RWPE2 (cell line): ENCODE measurements around the gene DLG2.

Experiments used
- ATAC-seq: fragments of 200-7000 bp; cut with Tn5 transposase; 3 replicates; pipeline ENCODE4 v1.9.1; 2021; ENCODE audit warnings: low read depth
- DNase-seq: peaks from one replicate; pipeline ENCODE4 v3.0.0-alpha.2; 2020; ENCODE audit warnings: low spot score
- H3K27ac ChIP-seq: fragments of 450-650 bp; 2 replicates; pipeline ENCODE4 v1.5.1; 2017; ENCODE audit warnings: mild to moderate bottlenecking; ENCODE audit not compliant: poor library complexity, severe bottlenecking
- H3K27me3 ChIP-seq: fragments of 250-450 bp; sonication (Bioruptor Pico); 2 replicates; pipeline ENCODE4 v1.5.1; 2021; ENCODE audit warnings: mild to moderate bottlenecking, moderate library complexity; ENCODE audit not compliant: insufficient read depth, poor library complexity, severe bottlenecking
- H3K36me3 ChIP-seq: fragments of 250-450 bp; sonication (Bioruptor Pico); 2 replicates; pipeline ENCODE4 v1.5.1; 2020; ENCODE audit warnings: low read depth, mild to moderate bottlenecking, moderate library complexity
- H3K4me1 ChIP-seq: fragments of 250-450 bp; sonication (Bioruptor Pico); 2 replicates; pipeline ENCODE4 v1.5.1; 2021; ENCODE audit warnings: mild to moderate bottlenecking, moderate library complexity; ENCODE audit not compliant: insufficient read depth, poor library complexity, severe bottlenecking
- H3K4me3 ChIP-seq: fragments of 250-450 bp; sonication (Bioruptor Pico); 2 replicates; pipeline ENCODE4 v1.5.1; 2021; ENCODE audit warnings: mild to moderate bottlenecking, moderate library complexity; ENCODE audit not compliant: severe bottlenecking
- H3K9me3 ChIP-seq: fragments of 250-450 bp; sonication (Bioruptor Pico); 2 replicates; pipeline ENCODE4 v1.5.1; 2021; ENCODE audit warnings: mild to moderate bottlenecking, moderate library complexity; ENCODE audit not compliant: severe bottlenecking
- CTCF ChIP-seq: fragments of 450-650 bp; IDR thresholded peaks from one replicate; pipeline ENCODE4 v1.5.1; 2017; ENCODE audit warnings: mild to moderate bottlenecking, moderate library complexity; ENCODE audit not compliant: poor library complexity, severe bottlenecking

Gene DLG2

GRCh38 chr11:83816572-83817187, 1810.5 kb downstream of the DLG2 start:
- Histone ChIP-seq H3K4me1 (no peaks in the 10 kb centered on the region), H3K27ac (no peak overlapping the region), H3K9me3 (no peaks in the 10 kb centered on the region), H3K27me3 (no peaks in the 10 kb centered on the region), H3K4me3 (no peak overlapping the region), H3K36me3 (no peaks in the 10 kb centered on the region)
- peak; percentile 82 for TF ChIP-seq CTCF
- no peak for DNase-seq
- ATAC-seq, result no peak

- Histone ChIP-seq H3K4me1 (no peaks in the 10 kb centered on the region), H3K27me3 (peaks cover 3% of the 10 kb centered on the region), H3K27ac (no peak overlapping the region), H3K36me3 (no peaks in the 10 kb centered on the region), H3K4me3 (no peak overlapping the region), H3K9me3 (no peaks in the 10 kb centered on the region)
- DNase-seq (no peak), ATAC-seq (peak; percentile 58)
- TF ChIP-seq CTCF, result no peak
Observed at GRCh38 chr11:83815736-83816135, 1811.4 kb downstream of the DLG2 start.

GRCh38 chr11:83813296-83813695, 1813.8 kb downstream of the DLG2 start:
- DNase-seq (no peak), ATAC-seq (no peak)
- Histone ChIP-seq H3K27ac (no peak overlapping the region), H3K36me3 (no peaks in the 10 kb centered on the region), H3K27me3 (peaks cover 19% of the 10 kb centered on the region), H3K9me3 (no peaks in the 10 kb centered on the region), H3K4me1 (no peaks in the 10 kb centered on the region), H3K4me3 (no peak overlapping the region)
- TF ChIP-seq CTCF, result no peak

- no peaks in the 10 kb centered on the region for H3K4me1 ChIP-seq
Observed at GRCh38 chr11:83809274-83809673, 1817.9 kb downstream of the DLG2 start.

More at GRCh38 chr11:83809274-83809673, 1817.9 kb downstream of the DLG2 start:
- Histone ChIP-seq H3K36me3 (no peaks in the 10 kb centered on the region), H3K9me3 (no peaks in the 10 kb centered on the region), H3K27me3 (peaks cover 19% of the 10 kb centered on the region), H3K4me3 (no peak overlapping the region), H3K27ac (no peak overlapping the region)
- DNase-seq (no peak), ATAC-seq (no peak)
- TF ChIP-seq CTCF, result no peak
